ENCODE data around the gene RPTOR. TPM values are rescaled to one million over a fixed set of nuclear protein-coding genes. Genes with fewer than 3 reads are reported as not detected.
A peak's percentile ranks its signal among the peaks of the same experiment; 100 is the strongest.

RPTOR gene
- polyA plus RNA-seq, 1 of the 3 experiments (the other 2 are of a cell fraction): 14.9 TPM

- H3K4me2 ChIP-seq: peak overlapping the region; percentile 3; the same call in 1 of the 2 replicates
- H3K79me2 ChIP-seq (ENCODE audit: insufficient read depth): peaks cover 8% of the 10 kb centered on the region; the same call in 1 of the 2 replicates
- peaks cover 11 to 18% of the 10 kb centered on the region in 2 experiments for H3K4me1 ChIP-seq (ENCODE audit: control insufficient read depth in 1 of 2, insufficient read depth in 2 of 2, low read depth in 1 of 2, low read length in 1 of 2)
- ChIA-PET POLR2A (no interaction called here), CTCF (interaction anchor here (0.6 to 1.1 kb wide), 5 partner anchors 36 to 167 kb away, joined by 3 to 4 read pairs (median 3); no protein-coding TSS in a partner anchor)
- no peak overlapping the region for H2AFZ ChIP-seq (ENCODE audit: low read depth)
- no peaks in the 10 kb centered on the region for H4K20me1 ChIP-seq (ENCODE audit: insufficient read depth)
- no peak overlapping the region; the same call in 1 of the 2 replicates for H3K9ac ChIP-seq
- H3K36me3 ChIP-seq (replicated peaks in 1 of 2; ENCODE audit: control insufficient read depth in 1 of 2, insufficient read depth in 2 of 2, low read length in 1 of 2): peaks cover 0 to 8% of the 10 kb centered on the region in 2 experiments
- WGBS (ENCODE audit: low lambda C conversion rate): 48% methylated on average over 7 of the region's 7 CpGs
- H3F3A ChIP-seq (replicated peaks; ENCODE audit: insufficient read depth): peaks cover 12% of the 10 kb centered on the region
- H3K27ac ChIP-seq (ENCODE audit: low read depth in 2 of 2, low read length in 1 of 2): peak overlapping the region in 1 of 2 experiments; percentile 38; a peak in 3 of 4 replicates
- no peak for DNase-seq
- H3K9me3 ChIP-seq: no peaks in the 10 kb centered on the region
- H3K4me3 ChIP-seq (ENCODE audit: low read depth in 2 of 2, low read length in 1 of 2): no peak overlapping the region
- no peaks in the 10 kb centered on the region for H3K27me3 ChIP-seq (ENCODE audit: insufficient read depth)
- no peaks in the 10 kb centered on the region for H3K9me2 ChIP-seq
- TF ChIP-seq ELF1 (IDR thresholded peaks at IDR 0.05): no peak
- TF ChIP-seq PBX3 (IDR thresholded peaks at IDR 0.05): peak; percentile 71
- no peak for TF ChIP-seq EZH2phosphoT487 (IDR thresholded peaks at IDR 0.05; ENCODE audit: borderline replicate concordance, low read depth)
- peak; percentile 65 for TF ChIP-seq JUND (IDR thresholded peaks at IDR 0.05)
- no peak for TF ChIP-seq GATA2 (CRISPR knock-in tag; IDR thresholded peaks at IDR 0.05)
- peak; percentile 80 for TF ChIP-seq MAX (IDR thresholded peaks at IDR 0.05; ENCODE audit: low read depth)
- TF ChIP-seq RAD21 (IDR thresholded peaks at IDR 0.05; ENCODE audit: low read length): no peak
- no peak for TF ChIP-seq FOXJ3 (CRISPR knock-in tag; IDR thresholded peaks at IDR 0.05)
- TF ChIP-seq SMC3 (IDR thresholded peaks at IDR 0.05; ENCODE audit: low read depth, low read length): no peak
- no peak for TF ChIP-seq REST (IDR thresholded peaks at IDR 0.05; ENCODE audit: low read depth, low read length)
- peak; percentile 64; the same call in 1 of the 2 replicates for TF ChIP-seq NFIC (IDR thresholded peaks at IDR 0.05; ENCODE audit: borderline replicate concordance)
- TF ChIP-seq USF1 (IDR thresholded peaks at IDR 0.05; ENCODE audit: borderline replicate concordance, low read depth): no peak
- no peak for TF ChIP-seq MEF2A (IDR thresholded peaks at IDR 0.05; ENCODE audit: borderline replicate concordance, low read depth)
- no peak for TF ChIP-seq SIN3A (IDR thresholded peaks at IDR 0.05; ENCODE audit: borderline replicate concordance, low read depth, low read length)
- TF ChIP-seq TAF1 (IDR thresholded peaks at IDR 0.05; ENCODE audit: borderline replicate concordance, low read depth, low read length): no peak
- TF ChIP-seq RCOR1 (IDR thresholded peaks at IDR 0.05; ENCODE audit: low read length): 0 out of 2 replicates have a peak, but pooled peaks have one; percentile 6
- TF ChIP-seq YY1 (IDR thresholded peaks at IDR 0.05; ENCODE audit: low read depth): 0 out of 2 replicates have a peak, but pooled peaks have one; percentile 25
- 0 out of 2 replicates have a peak, but pooled peaks have one; percentile 37 for TF ChIP-seq RXRA (IDR thresholded peaks at IDR 0.05; ENCODE audit: borderline replicate concordance, low read depth)
- TF ChIP-seq CTCF (IDR thresholded peaks at IDR 0.05): no peak
- peak; percentile 41; the same call in 1 of the 2 replicates for TF ChIP-seq POLR2AphosphoS5 (IDR thresholded peaks at IDR 0.05; ENCODE audit: low read depth, low read length)
- peak in 1 of 2 experiments; percentile 59; a peak in 1 of 4 replicates for TF ChIP-seq EP300 (IDR thresholded peaks at IDR 0.05; ENCODE audit: borderline replicate concordance in 1 of 2, low read depth in 1 of 2, low read length in 1 of 2)
- TF ChIP-seq ZBTB33 (IDR thresholded peaks at IDR 0.05; ENCODE audit: borderline replicate concordance, low read depth): no peak
- no peak for TF ChIP-seq USF2 (IDR thresholded peaks at IDR 0.05; ENCODE audit: borderline replicate concordance, low read depth, low read length)
Measured at GRCh38 chr17:80732268-80732667, 187.6 kb downstream of the RPTOR start.
